DMS 273 treated with DMSO at 0.1 percent for 48 hours (cell line): ENCODE results near the gene FBRSL1.
"Not testable (repeated sequence)": the region's sequence is repeated elsewhere in the genome, so short reads cannot be mapped to it uniquely, and the experiment has no call there.

Experiments used
- DNase-seq: peaks from one replicate; lab custom pipeline; 2025; lab: John Stamatoyannopoulos, UW

Gene FBRSL1

DNA sequence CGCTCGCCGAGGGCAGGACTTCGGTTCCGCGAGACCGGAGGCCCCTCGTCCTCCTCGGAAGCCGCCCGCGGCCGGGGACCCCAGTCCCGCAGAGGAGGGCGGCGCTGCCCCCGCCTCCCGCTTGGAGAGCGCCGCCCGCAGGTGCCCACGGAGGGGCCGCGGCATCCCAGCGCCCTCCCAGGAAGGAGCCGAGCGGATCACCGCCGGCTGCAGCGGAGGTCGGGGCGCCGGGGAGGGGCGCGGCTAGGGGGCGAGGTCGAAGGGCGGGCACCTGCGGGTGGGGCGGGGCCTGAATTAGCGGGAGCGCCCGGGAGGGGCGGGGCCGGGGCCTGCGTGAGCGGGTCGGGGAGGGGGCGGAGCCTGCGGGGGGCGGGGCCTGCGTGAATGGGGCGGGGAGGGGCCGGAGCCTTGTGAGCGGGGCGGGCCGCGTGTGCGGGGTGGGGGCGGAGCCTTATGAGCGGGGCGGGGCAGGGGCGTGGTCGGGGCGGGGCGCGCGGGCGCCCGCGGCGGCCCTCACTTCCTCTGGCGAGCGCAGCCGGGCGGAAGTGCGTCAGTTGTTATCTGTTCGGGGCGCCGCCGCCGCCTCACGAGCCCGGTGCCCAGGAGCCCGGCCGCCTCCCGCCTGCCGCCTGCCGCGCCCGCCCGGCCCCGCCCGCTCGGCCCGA lies at the start of gene FBRSL1:
Gene FBRSL1 (plus strand): TSS at position 550 of the 665 bp plus-strand sequence.
- DNase-seq, result peak; percentile 24

DNA sequence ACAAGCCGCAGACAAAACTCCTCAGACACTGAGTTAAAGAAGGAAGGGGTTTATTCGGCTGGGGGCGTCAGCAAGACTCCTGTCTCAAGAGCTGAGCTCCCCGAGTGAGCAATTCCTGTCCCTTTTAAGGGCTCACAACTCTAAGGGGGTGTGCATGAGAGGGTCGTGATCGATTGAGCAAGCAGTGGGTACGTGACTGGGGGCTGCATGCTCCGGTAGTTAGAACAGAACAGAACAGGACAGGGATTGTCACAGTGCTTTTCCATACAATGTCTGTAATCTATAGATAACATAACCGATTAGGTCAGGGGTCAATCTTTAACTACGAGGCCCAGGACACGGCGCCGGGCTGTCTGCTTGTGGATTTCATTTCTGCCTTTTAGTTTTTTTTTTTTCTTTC lies 49.5 kb upstream of the FBRSL1 start:
- not testable (repeated sequence) for DNase-seq

DNA sequence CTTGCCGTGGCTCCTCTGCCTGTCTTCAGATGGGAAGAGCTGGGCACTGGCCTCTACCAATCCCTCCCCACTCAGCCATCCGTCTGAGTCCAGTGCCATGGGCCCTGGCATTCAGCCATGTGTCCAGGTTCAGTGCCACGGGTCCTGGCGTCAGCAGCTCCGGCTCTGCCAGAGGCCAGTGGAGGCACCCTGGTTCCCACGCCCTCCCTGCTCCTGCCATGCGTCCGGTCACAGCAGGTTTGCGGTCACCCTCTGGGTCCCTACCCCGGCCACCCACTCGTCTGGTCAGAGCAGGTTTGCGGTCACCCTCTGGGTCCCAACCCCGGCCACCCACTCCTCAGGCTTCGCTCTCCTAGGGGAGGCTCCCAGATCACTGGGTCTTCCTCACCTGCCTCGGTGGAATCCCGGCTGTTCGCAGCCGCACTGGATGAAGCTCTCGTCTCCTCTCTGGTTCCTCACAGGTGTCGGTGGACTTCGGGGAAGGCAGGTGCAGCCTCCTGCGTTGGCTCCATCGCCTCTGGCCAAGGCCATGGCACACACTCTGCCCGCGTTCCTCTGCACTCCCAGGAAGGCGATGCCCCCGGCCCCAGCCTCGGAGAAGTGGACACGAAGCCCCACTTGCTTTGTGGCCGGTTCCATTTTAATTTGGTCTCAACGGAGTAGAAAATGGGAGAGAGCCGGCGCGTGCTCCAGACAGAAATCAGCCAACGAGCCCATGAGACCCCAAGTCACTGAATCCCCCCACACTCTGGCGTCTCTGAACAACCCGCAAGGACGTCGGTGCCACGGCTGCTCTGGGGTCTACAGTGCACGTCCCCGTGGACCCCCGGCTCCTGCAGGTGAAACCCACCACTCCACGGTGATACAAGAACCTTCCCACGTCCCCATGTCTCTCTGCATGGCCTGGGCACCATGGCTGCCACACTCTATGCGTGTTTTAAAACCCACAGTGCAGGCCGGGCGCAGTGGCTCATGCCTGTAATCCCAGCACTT lies 47.8 kb upstream of the FBRSL1 start:
- DNase-seq, result no peak

DNA sequence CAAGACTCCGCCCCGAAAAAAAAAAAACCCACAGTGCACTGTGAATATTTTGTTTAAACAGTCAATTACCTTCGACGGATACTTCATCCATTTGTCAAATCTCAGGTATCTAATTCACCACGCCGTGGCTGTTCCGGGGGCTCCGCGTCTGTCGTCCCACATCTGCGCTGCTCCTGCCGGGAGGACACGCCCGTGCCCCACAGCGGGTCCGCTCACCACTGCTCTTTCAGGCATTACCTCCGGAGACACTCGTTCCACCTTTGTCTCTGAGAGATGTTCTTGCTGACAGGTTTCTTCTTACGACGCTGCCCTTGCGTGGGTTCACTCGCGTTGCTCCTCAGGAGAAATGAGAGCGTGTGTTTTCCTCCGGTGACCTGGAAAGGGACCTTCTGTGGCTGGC lies 46.9 kb upstream of the FBRSL1 start:
- DNase-seq, result no peak

DNA sequence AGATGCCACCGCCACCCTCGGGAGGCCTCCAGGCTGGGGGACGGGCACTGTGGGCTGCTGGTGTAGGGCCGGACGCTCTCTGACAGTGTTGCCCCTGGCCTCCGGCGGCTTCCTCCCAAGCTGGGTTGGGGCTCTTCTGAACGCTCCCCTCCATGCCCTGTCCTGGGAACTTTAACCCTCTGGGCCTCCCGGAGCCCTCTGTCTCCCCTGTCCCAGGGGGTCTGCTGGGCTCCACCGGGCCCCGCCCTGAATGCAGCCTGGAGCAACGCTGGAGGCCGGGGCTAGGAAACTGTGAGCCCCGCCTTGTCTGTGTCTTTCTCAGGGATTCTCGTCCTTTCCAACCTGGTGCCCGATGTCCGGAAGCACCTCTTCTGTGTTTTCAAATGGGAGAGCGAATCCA lies 45.7 kb upstream of the FBRSL1 start:
- no peak for DNase-seq

DNA sequence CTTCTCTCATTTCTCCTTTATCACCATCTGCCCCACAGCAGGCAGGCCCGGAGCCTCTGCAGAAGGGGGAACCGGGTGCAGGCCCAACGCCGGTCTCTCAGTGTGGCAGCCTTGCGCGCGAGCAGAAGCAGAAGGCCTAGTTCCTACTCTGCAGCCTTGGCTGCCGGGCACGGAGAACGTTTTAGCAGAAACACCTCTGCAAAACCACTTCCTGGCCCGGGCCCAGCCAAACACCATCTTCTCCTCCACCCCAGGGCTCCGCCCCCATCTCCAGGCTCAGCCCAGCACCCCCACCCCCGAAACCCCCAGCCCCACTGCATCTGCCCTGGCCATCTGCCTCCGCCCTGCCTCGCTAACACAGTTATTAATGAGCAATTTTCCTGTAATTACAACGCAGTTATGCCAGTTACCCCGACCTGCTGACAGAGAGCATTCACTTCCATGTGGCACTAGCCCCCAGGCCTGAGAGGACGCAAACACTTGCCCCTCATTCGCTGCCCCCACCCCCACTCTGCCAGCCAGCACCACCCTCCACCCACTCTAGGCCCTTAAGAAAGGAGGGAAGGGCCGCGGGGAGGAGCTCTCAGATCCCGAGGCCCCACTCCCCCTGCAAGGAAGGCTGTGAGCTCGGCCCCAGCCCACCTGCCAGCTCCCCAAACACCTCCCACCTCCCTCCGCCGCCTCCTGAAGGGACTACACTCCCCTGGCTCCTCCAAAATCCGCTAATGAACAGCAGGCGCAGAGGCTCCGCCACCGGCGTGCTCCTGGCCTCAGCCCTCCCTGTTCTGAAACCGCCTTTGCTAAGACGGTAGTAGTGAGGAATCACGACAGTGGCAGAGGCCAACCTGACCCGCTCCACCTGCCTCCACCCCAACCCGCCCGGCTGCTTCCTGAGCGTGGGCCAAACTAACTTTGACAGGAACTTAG lies 44.7 kb upstream of the FBRSL1 start:
- DNase-seq, result peak; percentile 78

DNA sequence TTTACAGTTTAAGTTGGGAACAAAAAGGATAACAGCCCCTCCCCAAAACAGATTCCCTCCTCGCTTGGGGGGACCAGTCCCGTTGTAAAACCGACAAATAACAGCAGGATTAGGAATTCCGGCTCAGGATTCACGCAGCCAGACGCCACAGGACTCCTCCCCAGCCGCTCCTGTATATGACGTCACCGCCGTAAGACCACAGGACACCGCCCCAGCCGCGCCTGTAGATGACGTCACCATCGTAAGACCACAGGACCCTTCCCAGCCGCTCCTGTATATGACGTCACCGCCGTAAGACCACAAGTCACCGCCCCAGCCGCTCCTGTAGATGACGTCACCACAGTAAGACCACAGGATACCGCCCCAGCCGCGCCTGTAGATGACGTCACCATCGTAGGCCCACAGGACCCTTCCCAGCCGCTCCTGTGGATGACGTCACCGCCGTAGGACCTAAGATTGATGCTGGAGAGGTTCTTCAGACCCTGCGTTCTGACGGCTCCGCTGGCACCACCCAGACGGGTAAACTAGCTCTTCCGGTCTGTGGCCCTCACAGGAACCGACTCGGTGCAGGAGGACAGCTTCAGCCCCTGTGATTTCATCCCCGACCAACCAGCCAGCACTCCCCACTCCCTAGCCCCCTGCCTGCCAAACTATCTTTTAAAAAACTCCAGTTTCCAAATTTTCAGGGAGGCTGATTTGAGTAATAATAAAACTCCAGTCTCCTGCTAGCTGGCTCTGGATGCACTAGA lies 43.9 kb upstream of the FBRSL1 start:
- no peak for DNase-seq

DNA sequence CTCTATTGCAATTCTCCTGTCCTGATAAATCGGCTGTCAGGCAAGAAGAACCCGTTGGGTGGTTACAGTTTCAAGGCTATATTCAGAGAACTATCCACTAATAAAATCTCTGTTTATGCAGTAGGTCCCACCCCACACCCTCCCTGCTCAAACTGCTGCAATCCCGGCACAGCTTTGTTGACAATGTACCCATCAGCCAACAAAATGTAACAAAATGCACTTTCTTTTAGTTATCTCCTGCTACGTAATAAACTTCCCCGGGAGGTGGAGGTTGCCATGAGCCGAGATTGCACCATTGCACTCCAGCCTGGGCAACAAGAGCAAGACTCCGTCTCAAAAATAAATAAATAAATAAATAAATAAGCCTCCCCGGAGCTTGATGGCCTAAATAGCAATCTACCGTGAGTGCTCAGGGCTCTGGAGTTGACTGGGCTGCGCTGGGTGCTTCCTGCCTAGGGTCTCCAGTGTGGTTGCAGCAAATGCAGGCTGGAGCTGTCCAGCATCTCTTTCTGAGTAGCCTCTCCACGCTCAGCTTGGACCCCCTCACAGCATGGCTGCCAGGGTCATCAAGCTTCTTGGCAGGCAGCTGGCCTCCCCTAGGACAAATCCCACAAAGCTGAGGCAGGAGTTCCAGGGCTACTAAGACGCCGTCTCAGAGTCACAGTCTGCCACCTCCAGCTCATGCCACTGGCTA lies 43.2 kb upstream of the FBRSL1 start:
- DNase-seq, result no peak

DNA sequence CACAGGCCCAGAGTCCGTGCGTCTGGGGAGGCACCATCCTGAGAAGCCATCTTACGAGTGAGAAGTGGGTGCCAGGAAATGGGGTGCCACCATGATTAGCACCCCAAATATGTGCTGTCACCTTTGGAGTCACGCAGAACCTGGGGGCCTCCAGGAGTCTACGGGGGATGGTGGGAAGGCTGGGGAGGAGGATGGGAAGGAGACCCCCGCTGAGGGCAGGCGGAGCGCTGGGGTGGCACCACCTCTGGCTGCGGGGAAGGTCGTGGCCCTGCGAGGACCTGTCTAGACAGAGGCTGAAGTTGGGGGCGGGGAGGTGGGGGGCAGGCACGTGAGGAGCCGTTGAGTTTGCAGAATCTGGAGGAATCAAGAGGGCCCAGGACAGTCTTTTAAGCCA lies 42.6 kb upstream of the FBRSL1 start:
- no peak for DNase-seq

DNA sequence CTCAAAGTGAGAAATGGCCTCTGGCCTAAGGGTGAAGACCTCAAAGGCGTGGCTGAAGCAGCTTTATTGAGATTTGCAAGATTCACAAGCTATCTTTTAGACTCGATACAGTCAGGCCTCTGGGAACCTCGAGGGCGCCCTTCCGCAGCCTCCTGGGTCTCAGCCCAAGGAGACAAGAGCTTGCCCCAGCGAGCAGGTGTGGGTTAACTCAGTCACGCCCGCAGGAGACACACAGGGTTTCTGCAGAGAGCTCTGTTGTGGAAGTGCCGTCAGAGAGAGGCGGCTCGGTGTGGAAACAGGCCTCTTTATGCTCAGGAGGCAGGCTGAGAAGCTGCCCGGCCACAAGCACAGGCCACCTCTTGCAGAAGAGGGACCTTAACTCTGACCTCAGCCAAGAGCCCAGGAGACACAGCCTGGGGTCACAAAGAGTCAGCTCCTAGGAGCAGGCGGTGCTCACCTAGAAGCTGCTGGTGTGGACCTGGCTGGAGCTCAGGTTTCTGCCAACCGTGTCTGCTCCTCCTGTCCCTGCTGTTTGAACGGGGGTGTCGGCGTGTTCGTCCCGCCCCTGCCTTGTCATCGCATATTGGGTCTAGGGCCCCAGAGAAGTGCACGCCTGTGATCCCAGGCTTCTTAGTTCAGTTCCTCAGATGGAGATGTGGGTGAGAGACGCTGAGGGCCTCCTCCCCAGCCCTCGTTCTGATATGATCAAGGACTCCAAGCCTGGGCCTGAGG lies 42.1 kb upstream of the FBRSL1 start:
- no peak for DNase-seq

DNA sequence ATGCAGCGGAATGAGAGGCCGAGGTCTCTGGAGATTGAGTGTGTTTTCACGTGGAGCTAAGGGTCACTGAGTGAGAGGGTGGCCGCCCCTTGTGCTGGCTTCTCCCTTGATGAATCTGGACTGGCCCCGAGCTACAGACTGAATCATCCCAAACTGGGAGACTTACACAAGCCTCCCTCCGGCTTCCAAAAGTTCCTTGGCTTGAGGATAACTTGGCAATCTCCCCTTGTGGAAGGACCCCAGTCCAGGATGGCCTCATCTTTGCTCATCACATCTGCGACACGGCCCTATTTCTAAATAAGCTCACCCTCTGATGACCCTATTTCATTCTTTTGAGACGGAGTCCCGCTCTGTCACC lies 41.5 kb upstream of the FBRSL1 start:
- no peak for DNase-seq

DNA sequence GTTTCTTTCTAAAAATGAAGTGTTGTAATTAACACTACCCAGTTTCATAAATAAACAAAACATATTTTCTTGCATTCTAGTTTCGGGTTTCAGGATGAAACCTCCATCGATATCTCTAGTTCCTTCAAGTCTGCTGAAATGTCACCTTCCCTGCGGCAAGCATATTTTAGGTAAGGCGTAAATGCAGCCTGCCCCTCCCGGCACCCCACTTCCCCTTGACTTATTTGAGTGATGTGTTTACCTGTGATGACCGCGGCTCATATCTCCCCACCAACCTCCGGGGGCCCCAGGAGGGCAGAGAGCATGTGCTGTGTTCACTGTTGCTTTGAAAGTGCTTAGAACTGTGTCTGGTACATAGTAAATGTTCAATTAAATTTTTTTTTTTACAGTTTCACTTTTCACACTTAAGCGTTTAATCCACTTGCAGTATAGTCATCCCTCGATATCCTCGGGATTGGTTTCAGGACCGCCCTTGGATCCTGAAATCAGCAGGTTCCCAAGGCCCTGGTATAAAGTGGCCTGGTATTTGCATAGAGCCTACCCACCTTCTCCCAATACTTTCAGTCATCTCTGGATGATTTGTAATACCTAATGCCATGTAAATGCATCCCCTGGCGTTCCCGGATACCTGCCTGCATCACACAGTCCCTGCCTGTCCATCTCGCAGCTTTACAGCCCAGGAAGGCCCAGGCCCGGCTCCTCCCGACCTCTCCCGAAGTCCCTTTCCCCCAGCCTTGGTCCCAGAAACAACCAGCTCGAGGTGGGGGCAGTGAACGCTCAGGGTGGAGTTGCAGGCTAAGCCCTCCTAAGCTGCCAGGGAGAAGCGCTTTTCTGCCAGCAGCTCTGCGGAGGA lies 40.2 kb upstream of the FBRSL1 start:
- DNase-seq, result no peak

DNA sequence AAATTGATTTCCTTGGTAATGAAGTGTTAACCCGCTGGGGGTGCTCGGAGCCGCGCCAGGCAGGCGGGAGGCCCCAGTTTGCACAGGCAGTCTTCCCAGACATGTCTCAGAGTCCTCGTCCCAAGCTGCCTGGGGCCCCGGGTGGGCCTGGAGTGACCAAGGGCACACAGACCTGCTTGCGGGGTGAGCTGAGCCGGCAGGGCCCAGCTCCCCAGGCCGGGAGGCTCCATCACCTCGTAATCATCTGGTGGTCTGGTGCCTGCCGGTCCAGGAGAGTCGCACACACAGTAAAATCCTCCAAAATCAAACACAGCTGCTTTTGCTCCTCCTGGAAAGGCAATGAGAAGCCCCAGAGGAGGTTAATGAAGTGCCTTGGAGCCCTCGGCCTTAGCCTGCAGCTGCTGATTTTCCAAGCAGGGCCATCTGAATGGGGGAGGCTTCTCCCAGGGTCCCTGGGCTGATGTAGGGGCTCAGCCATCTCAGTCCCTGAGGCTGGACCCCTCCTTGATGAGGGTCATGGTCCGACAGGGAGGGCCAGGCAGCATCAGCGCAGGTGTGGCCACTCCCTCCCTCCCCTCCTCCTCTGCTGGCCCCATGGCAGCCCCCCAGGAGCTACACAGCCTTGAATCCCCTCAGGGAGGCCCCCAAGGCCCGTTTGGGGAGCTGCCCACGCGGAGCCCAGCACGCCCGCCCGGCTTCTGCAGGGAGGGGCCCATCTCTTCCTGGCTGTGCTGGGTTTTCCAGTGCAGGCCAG lies 39.4 kb upstream of the FBRSL1 start:
- DNase-seq, result no peak

DNA sequence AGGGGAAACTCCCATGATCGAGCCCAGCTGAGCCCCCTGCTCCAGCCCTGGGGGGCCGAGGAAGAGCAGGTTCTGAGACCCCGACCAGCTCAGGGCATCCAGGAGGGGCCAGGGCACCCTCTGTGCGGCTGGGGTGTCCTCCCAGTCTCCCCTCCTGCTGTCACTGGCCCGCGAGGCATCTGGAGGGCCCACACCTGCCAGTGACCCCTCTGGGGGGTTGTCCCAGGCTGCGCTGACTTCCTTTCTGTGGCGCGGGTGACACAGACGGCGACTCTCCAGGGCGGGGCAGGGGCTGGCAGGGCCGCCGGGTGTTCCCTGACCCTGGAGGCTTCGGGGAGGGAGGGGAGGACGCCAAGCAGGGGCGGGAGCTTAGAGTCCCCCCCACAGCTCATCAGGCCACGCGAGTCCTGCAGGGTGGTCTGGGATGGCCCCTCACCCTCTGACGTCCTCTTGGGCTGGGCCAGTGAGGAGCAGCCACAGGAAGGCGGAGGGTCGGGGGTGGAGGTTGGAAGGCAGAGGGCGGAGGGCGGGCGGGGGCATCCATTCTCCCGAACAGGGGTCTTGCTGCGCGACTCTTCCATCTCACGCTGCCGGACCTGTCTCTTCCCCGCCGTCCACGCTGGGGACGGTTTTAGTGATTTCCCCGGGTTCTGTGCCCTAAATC lies 38.6 kb upstream of the FBRSL1 start:
- DNase-seq, result no peak

DNA sequence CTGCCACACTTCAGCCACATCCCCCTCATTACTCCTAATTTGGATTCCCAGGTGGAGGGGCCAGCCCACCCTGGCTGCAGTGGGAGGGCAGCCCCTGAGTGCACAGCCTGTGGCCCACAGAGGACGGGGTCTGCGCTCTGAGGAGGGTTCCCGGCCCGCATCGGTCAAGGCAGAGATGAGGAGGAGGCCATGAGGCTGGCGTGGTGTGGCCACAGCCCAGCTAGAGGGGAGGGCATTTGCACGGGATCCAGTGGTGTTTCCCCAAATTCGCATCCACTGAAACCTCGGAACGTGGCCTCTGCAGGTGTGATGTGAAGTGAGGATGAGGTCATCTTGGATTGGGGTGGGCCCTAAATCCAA lies 38.1 kb upstream of the FBRSL1 start:
- DNase-seq, result no peak

DNA sequence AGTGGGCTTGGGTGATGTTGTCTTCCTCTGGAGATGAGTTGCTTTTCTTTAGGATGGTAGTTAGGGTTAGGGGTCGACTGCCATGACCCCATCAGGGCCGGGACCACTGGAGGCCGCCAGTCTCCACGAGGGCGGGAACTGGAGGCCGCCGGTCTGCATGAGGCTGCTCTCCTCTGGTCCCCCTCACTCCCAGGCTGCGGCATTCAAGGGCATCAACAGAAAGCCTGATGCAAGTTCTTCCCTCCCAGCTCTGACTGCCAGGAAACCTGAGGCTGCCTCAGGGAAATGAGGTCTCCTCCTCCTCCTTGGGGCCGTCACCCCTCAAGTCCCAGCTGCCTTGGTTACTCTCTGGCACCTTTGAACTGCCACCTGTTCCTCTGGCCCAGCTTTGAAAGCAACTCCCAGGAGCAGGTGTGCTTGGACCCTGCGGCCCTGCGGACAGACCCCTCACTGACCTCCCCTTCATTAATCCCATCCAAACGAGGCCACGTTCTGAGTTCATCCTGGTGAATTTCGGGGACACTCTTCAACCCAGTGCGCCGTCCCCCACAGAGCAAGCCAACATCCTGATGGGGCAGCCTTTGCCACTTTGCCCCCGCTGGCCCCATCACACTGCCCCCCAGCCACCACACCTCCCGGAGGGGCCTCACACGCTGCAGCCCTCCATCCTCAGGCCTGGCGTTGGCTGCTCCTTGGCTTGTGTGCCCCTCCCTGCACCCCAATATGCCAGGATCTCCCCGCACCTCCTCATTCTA lies 37.2 kb upstream of the FBRSL1 start:
- DNase-seq, result no peak
